ENCODE measurements around the gene TAAR5. TPM values are rescaled to one million over a fixed set of nuclear protein-coding genes. Genes with fewer than 3 reads are reported as not detected.
"Not testable (repeated sequence)": the region's sequence is repeated elsewhere in the genome, so short reads cannot be mapped to it uniquely, and the experiment has no call there.

Gene TAAR5
- total RNA-seq, 1 experiment from 2014 or later: not detected

DNA sequence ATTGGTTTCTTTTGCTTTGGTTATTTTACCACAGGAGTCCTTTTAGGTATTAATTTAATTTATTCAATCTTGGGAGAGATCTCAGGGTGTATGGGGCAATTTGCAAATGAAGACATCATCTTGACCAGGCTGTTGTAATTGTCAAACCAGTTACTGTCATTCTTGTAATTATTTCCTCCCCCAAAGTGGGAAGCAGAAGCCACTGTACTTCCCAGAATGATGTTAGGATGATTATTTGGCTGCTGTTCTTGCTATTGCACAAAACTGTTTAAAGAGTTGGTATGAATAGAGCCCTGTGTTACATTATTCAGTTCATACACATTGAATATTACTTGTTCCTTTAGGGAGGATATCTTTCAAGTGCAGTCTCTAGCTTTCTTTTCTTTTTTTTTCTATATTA, 17.8 kb downstream of the TAAR5 start:
- DNase-seq (ENCODE audit: extremely low read depth, low read depth): no peak

DNA sequence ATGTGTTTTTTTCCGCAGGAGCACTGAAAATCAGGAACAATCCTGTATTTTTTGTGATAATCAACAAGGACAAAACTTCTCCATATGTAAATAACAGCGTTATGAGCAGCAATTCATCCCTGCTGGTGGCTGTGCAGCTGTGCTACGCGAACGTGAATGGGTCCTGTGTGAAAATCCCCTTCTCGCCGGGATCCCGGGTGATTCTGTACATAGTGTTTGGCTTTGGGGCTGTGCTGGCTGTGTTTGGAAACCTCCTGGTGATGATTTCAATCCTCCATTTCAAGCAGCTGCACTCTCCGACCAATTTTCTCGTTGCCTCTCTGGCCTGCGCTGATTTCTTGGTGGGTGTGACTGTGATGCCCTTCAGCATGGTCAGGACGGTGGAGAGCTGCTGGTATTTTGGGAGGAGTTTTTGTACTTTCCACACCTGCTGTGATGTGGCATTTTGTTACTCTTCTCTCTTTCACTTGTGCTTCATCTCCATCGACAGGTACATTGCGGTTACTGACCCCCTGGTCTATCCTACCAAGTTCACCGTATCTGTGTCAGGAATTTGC, 19.2 kb downstream of the TAAR5 start, which contains the start of gene TAAR6:
TAAR6 (plus strand) TSS at position 102 of the 557 bp plus-strand sequence; CDS start at position 102, 0 bp downstream.
- no peak for DNase-seq (ENCODE audit: extremely low read depth, low read depth)

DNA sequence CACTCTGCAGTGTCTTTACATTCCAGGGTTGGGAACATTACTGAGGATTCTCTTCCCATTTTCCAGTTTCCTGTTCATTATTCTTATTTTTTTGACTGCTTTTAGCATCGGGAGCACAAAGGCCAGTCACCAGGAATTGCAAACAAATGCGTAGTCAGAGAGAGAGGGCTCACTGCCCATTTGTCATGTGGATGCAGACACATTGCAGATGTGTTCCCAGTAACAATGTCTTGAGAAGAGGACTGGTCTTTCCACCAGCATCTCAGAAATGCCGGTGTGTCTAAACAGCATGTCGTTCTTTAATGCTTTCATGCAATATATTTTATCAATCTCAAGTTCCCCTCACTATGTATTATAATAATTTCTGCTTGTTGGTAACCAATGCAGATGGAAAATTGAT, 20.4 kb downstream of the TAAR5 start:
- no peak for DNase-seq (ENCODE audit: extremely low read depth, low read depth)

DNA sequence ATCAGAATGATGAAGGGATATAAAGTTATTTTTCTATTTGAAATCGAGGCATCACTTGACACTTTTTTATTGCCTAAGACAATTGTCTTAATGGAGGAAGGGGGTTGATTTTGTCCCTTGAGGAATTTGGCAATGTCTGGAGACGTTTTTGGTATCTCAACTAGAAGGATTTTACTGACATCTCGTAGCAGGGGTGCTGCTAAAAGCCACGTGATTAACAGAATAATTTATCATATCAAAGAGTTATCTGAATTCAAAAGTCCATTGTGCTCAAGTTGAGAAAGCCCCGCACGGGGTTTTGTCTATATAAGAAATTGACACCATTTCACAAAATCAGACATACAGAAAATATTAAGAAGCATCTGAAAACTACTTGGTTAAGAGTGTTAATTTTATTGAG, 20.9 kb downstream of the TAAR5 start:
- no peak for DNase-seq (ENCODE audit: extremely low read depth, low read depth)

DNA sequence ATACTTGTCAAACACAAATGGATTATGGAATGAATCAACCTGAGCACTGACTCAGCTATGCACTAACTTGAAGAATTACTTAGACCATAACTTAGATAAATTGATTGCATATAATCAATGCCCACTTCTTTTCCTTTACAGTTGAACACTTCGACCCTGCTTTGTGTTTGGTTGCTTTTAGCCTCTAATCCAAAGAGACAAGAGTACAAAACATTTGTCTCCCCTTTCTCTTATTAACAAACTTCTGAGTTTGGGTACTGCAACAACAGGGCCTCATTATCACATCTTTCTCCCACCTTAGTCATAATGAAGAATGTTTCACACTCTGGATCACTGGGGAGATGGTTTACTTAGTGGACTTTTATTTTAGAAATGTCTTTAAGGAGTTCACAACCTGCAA, 22.0 kb downstream of the TAAR5 start:
- no peak for DNase-seq (ENCODE audit: extremely low read depth, low read depth)

DNA sequence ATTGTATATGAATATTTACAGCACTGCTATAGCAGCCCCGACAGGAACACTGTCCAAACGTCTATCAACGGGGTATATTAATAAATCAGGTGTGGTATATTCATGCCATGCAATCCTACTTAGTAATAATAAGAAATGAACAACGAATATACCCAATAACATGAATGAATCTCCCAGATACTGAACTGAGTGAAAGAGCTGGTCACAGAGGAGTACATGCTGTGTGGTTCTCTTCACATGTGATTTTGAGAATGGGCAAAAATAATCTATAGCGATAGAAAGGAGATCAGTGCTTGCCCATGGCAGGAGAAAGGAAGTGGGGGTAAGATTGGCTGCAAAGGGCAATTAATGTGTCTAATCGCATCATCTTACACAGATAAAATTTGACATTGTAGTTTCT, 23.1 kb downstream of the TAAR5 start:
- no peak for DNase-seq (ENCODE audit: extremely low read depth, low read depth)

DNA sequence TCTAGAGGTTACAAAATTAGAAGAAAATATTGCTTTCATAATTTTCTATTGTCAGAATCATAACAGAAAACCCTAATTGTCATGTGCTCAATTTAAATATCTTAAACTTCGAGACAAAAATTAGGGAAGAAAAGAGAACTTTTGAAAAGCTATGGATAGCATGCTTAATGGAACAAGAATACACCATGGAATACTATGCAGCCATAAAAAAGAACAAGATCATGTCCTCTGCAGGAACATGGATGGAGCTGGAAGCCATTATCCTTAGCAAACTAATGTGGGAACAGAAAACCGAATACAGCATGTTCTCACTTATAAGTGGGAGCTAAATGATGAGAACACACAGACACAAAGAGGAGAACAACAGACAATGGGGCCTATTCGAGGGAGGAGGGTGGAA, 29.5 kb downstream of the TAAR5 start:
- not testable (repeated sequence) for DNase-seq (ENCODE audit: extremely low read depth, low read depth)

DNA sequence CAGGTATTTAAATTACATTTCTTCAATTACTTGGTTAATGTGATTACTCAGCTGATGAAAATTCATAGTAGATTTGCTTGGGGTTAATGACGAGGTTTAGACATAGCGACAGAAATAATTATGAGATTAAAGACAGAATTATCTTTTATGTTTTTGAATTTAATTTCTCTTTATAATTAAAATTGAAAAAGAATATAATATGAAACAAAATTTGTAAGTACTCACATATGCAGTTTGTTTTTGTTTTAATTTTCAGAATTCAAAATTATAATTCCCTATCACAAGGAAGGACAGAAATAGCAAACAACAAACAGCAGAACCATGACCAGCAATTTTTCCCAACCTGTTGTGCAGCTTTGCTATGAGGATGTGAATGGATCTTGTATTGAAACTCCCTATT, 37.2 kb downstream of the TAAR5 start, which contains the start of gene TAAR8:
TAAR8 (plus strand) TSS at position 301 of the 400 bp plus-strand sequence; CDS start at position 322, 21 bp downstream.
- DNase-seq (ENCODE audit: extremely low read depth, low read depth): no peak

DNA sequence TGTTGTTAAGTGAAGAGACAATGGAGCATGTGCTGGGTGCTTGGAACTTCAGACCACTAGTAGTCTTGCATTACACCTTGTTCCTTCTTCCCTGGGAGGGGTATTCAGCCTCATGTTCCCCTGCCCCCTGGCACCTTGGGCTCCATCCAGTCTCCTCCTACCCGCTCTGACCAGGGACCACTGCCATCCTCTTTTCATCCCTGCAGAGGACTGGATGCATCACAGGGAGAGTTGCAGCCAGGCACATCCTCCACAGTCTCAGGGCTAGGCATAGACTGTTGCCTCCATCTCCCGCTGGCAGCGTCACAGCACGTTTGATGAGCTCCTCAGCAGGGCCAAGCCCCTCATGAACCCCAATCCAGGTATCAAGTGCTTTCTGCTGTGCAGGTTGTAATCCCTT, 38.3 kb downstream of the TAAR5 start:
- DNase-seq (ENCODE audit: extremely low read depth, low read depth): no peak

DNA sequence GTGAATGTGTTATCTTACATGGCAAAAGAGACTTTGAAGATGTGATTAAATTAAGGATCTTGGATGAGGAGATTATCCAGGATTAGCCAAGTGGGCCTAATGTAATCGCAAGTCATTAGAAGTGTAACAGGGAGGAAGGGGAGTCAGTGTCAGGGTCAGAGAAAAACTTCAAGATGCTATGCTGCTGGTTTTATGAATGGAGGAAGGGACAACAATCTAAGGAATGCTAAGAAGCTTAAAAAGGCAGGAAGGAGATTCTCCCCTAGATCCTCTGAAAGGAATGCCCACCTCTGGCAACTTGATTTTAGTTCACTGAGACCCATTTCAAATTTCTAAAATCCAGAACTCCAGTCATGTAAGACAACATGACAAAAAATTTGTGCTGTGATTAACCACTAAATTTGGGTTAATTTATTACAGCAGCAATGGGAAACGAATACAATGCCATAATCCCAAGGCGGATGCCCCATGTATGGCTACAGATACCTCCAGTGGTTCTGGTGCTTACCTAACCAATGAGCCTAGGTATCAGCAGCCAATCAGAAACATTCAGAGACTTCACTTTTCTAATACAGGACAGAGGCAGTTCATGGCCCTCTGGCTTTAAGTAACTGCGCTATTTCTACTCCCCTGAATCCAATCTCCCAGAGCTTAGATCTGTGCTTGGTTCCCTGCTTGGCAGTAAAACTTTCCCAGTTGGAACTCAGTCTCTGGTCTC, 40.6 kb downstream of the TAAR5 start:
- no peak for DNase-seq (ENCODE audit: extremely low read depth, low read depth)

DNA sequence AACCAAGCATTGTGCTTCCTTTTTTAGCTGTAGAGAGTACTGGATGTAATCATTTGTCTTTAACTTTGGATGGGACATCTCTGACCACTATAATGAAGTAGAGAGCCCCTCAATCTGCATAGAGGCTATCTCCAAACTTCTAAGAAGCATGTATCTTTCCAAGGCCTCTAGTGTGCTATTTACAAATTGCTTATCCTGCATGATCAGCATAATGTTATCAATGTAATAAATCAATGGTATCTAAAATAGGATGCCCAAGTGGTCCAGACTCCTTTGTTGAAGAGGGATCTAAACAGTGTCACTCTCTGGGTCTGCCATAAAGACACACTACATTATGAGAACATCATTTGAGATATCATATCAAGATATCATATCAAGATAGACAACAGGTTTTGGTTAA, 44.7 kb downstream of the TAAR5 start:
- DNase-seq (ENCODE audit: extremely low read depth, low read depth): no peak

Small RNA genes within 50 kb of the gene (small RNA-seq; reads per million reads assigned to genes)
- 0 reads per million in 2 experiments for gene TAAR7P

Other genes starting within 250 kb of the TAAR5 start
- gene MOXD1, start 188.3 kb downstream of the TAAR5 start, total RNA-seq (2014; rRNA removed; shearing (Covaris generic)): not detected in 2 replicates
- gene STX7, start 76.6 kb downstream of the TAAR5 start, total RNA-seq (2014; rRNA removed; shearing (Covaris generic)): 8.2 and 10.0 TPM in 2 replicates
- not detected in 2 replicates for gene TAAR9, start 51.5 kb downstream of the TAAR5 start, total RNA-seq (2014; rRNA removed; shearing (Covaris generic))
- not detected in 2 replicates for gene TAAR8, start 37.1 kb downstream of the TAAR5 start, total RNA-seq (2014; rRNA removed; shearing (Covaris generic))
- gene TAAR6, start 19.4 kb downstream of the TAAR5 start, total RNA-seq (2014; rRNA removed; shearing (Covaris generic)): not detected in 2 replicates
- not detected in 2 replicates for gene TAAR2, start 34.5 kb upstream of the TAAR5 start, total RNA-seq (2014; rRNA removed; shearing (Covaris generic))
- gene TAAR1, start 69.4 kb upstream of the TAAR5 start, total RNA-seq (2014; rRNA removed; shearing (Covaris generic)): not detected in 2 replicates
- not detected in 2 replicates for gene VNN1, start 124.3 kb upstream of the TAAR5 start, total RNA-seq (2014; rRNA removed; shearing (Covaris generic))
- not detected in 2 replicates for gene VNN2, start 168.2 kb upstream of the TAAR5 start, total RNA-seq (2014; rRNA removed; shearing (Covaris generic))
- gene SLC18B1, start 208.9 kb upstream of the TAAR5 start, total RNA-seq (2014; rRNA removed; shearing (Covaris generic)): 21.2 and 21.3 TPM in 2 replicates
- 2,409 and 2,686 TPM in 2 replicates for gene RPS12, start 224.8 kb upstream of the TAAR5 start, total RNA-seq (2014; rRNA removed; shearing (Covaris generic))

Data from NCI-H460 (cell line).